Neural cell (in vitro differentiated cells): ENCODE data around the gene ONECUT2.

Source experiments
- EP300 ChIP-seq: fragments of 450-650 bp; conservative IDR thresholded peaks from 2 replicates; pipeline ENCODE4 v1.6.1; 2014; ENCODE audit warnings: antibody characterized with exemption, mild to moderate bottlenecking, moderate library complexity; ENCODE audit not compliant: poor library complexity, severe bottlenecking
- EZH2 ChIP-seq: fragments of 200-600, 300-800 bp; shearing (Covaris generic), sonication (generic); IDR thresholded peaks from 2 replicates; pipeline ENCODE4 v1.6.1; 2014; ENCODE audit warnings: antibody characterized with exemption, low read length, borderline replicate concordance, mild to moderate bottlenecking; ENCODE audit not compliant: insufficient read depth, poor library complexity, severe bottlenecking
- POLR2AphosphoS5 ChIP-seq: IDR thresholded peaks from 2 replicates; pipeline ENCODE4 v1.6.1; 2012
- RAD21 ChIP-seq: fragments of 450-650 bp; conservative IDR thresholded peaks from 2 replicates; pipeline ENCODE4 v1.6.1; 2014; ENCODE audit warnings: antibody characterized with exemption, mild to moderate bottlenecking, moderate library complexity
- TF ChIP-seq, protein P1 (sequence below): fragments of 450-650 bp; IDR thresholded peaks from 2 replicates; pipeline ENCODE4 v1.5.1; 2014; ENCODE audit warnings: antibody characterized with exemption, mild to moderate bottlenecking, moderate library complexity; ENCODE audit not compliant: poor library complexity, severe bottlenecking
- TF ChIP-seq, protein P2 (sequence below): IDR thresholded peaks from 2 replicates; pipeline ENCODE4 v1.6.1; 2012; ENCODE audit warnings: borderline replicate concordance

GRCh38 chr18:57516056-57516455 lies 80.9 kb downstream of the ONECUT2 start:
- TF ChIP-seq, protein P1, sequence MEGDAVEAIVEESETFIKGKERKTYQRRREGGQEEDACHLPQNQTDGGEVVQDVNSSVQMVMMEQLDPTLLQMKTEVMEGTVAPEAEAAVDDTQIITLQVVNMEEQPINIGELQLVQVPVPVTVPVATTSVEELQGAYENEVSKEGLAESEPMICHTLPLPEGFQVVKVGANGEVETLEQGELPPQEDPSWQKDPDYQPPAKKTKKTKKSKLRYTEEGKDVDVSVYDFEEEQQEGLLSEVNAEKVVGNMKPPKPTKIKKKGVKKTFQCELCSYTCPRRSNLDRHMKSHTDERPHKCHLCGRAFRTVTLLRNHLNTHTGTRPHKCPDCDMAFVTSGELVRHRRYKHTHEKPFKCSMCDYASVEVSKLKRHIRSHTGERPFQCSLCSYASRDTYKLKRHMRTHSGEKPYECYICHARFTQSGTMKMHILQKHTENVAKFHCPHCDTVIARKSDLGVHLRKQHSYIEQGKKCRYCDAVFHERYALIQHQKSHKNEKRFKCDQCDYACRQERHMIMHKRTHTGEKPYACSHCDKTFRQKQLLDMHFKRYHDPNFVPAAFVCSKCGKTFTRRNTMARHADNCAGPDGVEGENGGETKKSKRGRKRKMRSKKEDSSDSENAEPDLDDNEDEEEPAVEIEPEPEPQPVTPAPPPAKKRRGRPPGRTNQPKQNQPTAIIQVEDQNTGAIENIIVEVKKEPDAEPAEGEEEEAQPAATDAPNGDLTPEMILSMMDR: no peak
- TF ChIP-seq EP300 (no peak), EZH2 (no peak), POLR2AphosphoS5 (no peak), RAD21 (no peak)
- TF ChIP-seq, protein P2, sequence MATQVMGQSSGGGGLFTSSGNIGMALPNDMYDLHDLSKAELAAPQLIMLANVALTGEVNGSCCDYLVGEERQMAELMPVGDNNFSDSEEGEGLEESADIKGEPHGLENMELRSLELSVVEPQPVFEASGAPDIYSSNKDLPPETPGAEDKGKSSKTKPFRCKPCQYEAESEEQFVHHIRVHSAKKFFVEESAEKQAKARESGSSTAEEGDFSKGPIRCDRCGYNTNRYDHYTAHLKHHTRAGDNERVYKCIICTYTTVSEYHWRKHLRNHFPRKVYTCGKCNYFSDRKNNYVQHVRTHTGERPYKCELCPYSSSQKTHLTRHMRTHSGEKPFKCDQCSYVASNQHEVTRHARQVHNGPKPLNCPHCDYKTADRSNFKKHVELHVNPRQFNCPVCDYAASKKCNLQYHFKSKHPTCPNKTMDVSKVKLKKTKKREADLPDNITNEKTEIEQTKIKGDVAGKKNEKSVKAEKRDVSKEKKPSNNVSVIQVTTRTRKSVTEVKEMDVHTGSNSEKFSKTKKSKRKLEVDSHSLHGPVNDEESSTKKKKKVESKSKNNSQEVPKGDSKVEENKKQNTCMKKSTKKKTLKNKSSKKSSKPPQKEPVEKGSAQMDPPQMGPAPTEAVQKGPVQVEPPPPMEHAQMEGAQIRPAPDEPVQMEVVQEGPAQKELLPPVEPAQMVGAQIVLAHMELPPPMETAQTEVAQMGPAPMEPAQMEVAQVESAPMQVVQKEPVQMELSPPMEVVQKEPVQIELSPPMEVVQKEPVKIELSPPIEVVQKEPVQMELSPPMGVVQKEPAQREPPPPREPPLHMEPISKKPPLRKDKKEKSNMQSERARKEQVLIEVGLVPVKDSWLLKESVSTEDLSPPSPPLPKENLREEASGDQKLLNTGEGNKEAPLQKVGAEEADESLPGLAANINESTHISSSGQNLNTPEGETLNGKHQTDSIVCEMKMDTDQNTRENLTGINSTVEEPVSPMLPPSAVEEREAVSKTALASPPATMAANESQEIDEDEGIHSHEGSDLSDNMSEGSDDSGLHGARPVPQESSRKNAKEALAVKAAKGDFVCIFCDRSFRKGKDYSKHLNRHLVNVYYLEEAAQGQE: no peak
